ENCODE data around the gene GAMT. TPM values are rescaled to one million over a fixed set of nuclear protein-coding genes. Genes with fewer than 3 reads are reported as not detected.

Gene GAMT
- total and polyA plus RNA-seq, 2 donors (not counting 3 experiments of a cell fraction or from before 2014, with no cell fraction given): 22.1 to 36.9 TPM

GRCh38 chr19:1362387-1363257 lies 38.7 kb downstream of the GAMT start:
- intact Hi-C loops (cut with micrococcal nuclease) (no loop called here), dilution Hi-C loops (cut with MboI; ENCODE audit: extremely low pct_ligation_motif_present, low sequenced_read_pairs) (no loop called here)
- H3K27me3 ChIP-seq (ENCODE audit: control insufficient read depth in 2 of 2, insufficient read depth in 2 of 2, low read length in 2 of 2): no peaks in the 10 kb centered on the region
- no peaks in the 10 kb centered on the region for H3K9me3 ChIP-seq (replicated peaks; ENCODE audit: control insufficient read depth, insufficient read depth, low read length)
- H3K36me3 ChIP-seq (ENCODE audit: control insufficient read depth in 2 of 2, extremely low read depth in 1 of 2, insufficient read depth in 2 of 2, low read length in 2 of 2): peaks cover 0 to 35% of the 10 kb centered on the region in 2 experiments
- no peaks in the 10 kb centered on the region for H4K20me1 ChIP-seq (replicated peaks; ENCODE audit: control insufficient read depth, extremely low read depth, insufficient read depth, low read length)
- DNase-seq (ENCODE audit: low read depth, low spot score) (no peak), FAIRE-seq (no peak)
- no peak overlapping the region for H3K4me3 ChIP-seq (replicated peaks in 1 of 3; ENCODE audit: insufficient read depth in 1 of 3, low read depth in 1 of 3, low read length in 3 of 3)
- BruUV-seq (replicated peaks): no TSS peak
- TF ChIP-seq CTCF (IDR thresholded peaks at IDR 0.05; ENCODE audit: extremely low read depth in 1 of 2, insufficient read depth in 1 of 2, low read depth in 1 of 2, low read length in 2 of 2) (no peak), MYC (IDR thresholded peaks at IDR 0.05; ENCODE audit: low read depth, low read length) (no peak), POLR2A (IDR thresholded peaks at IDR 0.05; ENCODE audit: low read depth, low read length) (no peak), MAX (IDR thresholded peaks at IDR 0.05; ENCODE audit: insufficient read depth, insufficient read length) (no peak), EZH2 (IDR thresholded peaks at IDR 0.05; ENCODE audit: borderline replicate concordance, low read depth, low read length, severe bottlenecking) (no peak), GATA2 (IDR thresholded peaks at IDR 0.05; ENCODE audit: insufficient read depth, insufficient read length, low read depth, low read length) (no peak), FOS (IDR thresholded peaks at IDR 0.05; ENCODE audit: borderline replicate concordance, insufficient read depth, low read length) (no peak), POLR2AphosphoS5 (IDR thresholded peaks at IDR 0.05; ENCODE audit: insufficient read depth, low read depth, low read length) (no peak), JUN (IDR thresholded peaks at IDR 0.05; ENCODE audit: borderline replicate concordance, insufficient read depth, insufficient read length, low read depth) (no peak)
- no peak overlapping the region for H3K9ac ChIP-seq (replicated peaks; ENCODE audit: extremely low read depth, insufficient read depth, low read length)
- CTCF ChIA-PET: no interaction called here
- H3K79me2 ChIP-seq (ENCODE audit: control insufficient read depth, insufficient read depth, low read length): no peaks in the 10 kb centered on the region
- peaks cover 7% of the 10 kb centered on the region for H3K4me1 ChIP-seq (ENCODE audit: control insufficient read depth, extremely low read depth, insufficient read depth, low read length)
- H3K27ac ChIP-seq (ENCODE audit: insufficient read depth, low read depth, low read length): no peak overlapping the region
- H2AFZ ChIP-seq (ENCODE audit: low read depth, low read length): no peak overlapping the region
- H3K4me2 ChIP-seq (ENCODE audit: insufficient read depth, low read length): no peak overlapping the region
- H3K9me1 ChIP-seq (replicated peaks; ENCODE audit: control insufficient read depth, extremely low read depth, insufficient read depth, low read length): no peaks in the 10 kb centered on the region
- POLR2A ChIA-PET: no interaction called here
